ENCODE results near the gene RC3H2.
"Not testable (repeated sequence)": the region's sequence is repeated elsewhere in the genome, so short reads cannot be mapped to it uniquely, and the experiment has no call there.

Gene RC3H2

DNA sequence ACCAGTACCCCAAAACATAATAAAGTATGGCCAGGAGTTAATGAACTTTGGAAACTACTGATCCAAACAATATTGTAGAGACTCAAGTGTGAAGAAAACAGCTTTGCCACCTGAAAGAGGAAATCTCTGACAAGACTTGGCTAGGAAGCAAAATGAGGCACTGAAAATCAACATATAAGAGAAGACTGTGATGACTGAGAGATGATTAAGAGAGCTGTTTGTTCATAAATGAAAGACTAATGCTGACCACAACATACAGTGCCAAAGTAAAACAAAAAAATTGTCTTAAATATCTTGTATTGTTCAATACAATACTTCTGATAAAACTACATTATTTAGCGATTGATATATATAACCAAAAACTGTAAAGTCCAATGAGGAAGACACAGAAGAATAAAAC, 7.2 kb downstream of the RC3H2 start:
- DNase-seq (ENCODE audit: low read depth) = no peak
- no peak overlapping the region for H3K4me3 ChIP-seq (ENCODE audit: low read depth, low read length)
- TF ChIP-seq, protein P1, sequence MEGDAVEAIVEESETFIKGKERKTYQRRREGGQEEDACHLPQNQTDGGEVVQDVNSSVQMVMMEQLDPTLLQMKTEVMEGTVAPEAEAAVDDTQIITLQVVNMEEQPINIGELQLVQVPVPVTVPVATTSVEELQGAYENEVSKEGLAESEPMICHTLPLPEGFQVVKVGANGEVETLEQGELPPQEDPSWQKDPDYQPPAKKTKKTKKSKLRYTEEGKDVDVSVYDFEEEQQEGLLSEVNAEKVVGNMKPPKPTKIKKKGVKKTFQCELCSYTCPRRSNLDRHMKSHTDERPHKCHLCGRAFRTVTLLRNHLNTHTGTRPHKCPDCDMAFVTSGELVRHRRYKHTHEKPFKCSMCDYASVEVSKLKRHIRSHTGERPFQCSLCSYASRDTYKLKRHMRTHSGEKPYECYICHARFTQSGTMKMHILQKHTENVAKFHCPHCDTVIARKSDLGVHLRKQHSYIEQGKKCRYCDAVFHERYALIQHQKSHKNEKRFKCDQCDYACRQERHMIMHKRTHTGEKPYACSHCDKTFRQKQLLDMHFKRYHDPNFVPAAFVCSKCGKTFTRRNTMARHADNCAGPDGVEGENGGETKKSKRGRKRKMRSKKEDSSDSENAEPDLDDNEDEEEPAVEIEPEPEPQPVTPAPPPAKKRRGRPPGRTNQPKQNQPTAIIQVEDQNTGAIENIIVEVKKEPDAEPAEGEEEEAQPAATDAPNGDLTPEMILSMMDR (IDR thresholded peaks at IDR 0.05; ENCODE audit: control insufficient read depth, extremely low read depth, insufficient read depth) = no peak

DNA sequence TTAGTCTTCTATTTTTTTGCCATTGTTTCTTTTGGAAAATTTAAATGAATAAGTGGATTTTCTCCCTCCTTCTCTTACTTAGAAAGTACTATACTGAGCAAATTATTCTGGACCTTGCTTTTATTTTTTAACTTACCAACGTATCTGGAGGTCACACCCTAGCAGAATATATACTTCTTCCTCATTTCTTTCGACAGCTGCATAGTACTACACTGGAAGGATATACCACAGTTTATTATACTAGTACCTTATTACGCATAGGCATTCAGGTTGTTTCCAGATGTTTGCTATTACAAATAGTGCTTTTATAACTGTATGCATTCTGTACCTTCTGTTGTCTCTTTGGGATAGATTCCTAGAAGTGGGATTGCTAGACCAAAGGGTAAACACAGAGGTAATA, 16.7 kb downstream of the RC3H2 start:
- TF ChIP-seq, protein P1 (IDR thresholded peaks at IDR 0.05; ENCODE audit: control insufficient read depth, extremely low read depth, insufficient read depth) = no peak
- DNase-seq (ENCODE audit: low read depth) = no peak
- H3K4me3 ChIP-seq (ENCODE audit: low read depth, low read length) = no peak overlapping the region

DNA sequence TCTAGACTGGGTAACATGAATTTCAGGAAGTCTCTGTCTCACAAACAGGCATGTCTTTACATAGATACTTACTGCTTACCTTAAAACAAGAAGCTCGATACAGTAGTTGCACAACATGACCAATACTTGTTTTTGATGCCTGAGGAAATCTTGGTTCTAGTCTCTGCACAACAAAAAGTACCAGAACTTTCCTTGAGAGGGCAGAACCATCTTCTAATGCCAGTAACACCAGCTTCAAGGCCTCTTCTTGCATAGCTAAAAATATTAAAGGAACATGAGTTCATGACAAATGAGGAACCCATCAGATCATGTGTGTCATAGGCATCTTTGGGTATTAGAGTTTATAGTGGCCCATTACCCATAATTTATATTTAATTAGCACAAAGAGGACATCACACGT, 22.0 kb downstream of the RC3H2 start:
- no peak overlapping the region for H3K4me3 ChIP-seq (ENCODE audit: low read depth, low read length)
- DNase-seq (ENCODE audit: low read depth) = no peak
- TF ChIP-seq, protein P1 (IDR thresholded peaks at IDR 0.05; ENCODE audit: control insufficient read depth, extremely low read depth, insufficient read depth) = no peak

DNA sequence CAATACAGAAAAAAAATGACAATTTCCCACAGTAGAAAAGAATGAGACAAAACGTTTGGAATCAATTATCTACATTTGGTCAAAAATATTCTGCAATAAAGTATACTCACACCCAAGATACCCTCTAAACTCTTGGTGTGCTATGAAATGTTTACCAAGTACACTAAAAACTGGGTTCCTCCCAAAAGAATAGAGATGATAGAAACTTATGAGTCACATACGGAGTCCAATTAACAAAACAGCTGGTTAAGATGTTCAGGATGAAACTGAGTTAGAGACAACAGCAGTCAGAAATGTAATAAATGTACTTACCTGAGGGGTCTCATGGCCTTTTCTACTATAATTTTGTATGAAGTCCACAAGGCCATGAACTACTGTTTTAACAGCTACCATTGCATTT, 25.7 kb downstream of the RC3H2 start:
- TF ChIP-seq, protein P1 (IDR thresholded peaks at IDR 0.05; ENCODE audit: control insufficient read depth, extremely low read depth, insufficient read depth) = no peak
- DNase-seq (ENCODE audit: low read depth) = no peak
- H3K4me3 ChIP-seq (ENCODE audit: low read depth, low read length) = no peak overlapping the region

DNA sequence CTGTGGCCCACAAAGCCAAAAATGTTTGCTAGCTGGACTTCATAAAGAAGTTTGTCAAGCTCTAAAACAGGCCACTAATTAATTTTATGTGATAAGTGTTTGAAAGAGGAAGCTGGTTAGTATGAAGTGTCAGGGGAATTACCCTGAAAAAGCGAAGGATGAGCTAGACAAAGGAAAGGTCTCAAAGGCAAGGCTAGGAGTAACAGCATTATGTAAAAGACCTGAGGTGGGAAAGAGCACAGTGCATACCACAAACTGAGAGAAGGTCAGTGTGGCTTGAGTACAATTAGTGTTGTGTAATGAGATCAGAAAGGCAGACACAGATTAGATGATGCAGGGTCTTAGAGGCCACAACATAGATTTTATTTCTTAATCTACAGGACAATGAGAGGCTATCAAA, 29.6 kb downstream of the RC3H2 start:
- TF ChIP-seq, protein P1 (IDR thresholded peaks at IDR 0.05; ENCODE audit: control insufficient read depth, extremely low read depth, insufficient read depth) = no peak
- H3K4me3 ChIP-seq (ENCODE audit: low read depth, low read length) = no peak overlapping the region
- no peak for DNase-seq (ENCODE audit: low read depth)

DNA sequence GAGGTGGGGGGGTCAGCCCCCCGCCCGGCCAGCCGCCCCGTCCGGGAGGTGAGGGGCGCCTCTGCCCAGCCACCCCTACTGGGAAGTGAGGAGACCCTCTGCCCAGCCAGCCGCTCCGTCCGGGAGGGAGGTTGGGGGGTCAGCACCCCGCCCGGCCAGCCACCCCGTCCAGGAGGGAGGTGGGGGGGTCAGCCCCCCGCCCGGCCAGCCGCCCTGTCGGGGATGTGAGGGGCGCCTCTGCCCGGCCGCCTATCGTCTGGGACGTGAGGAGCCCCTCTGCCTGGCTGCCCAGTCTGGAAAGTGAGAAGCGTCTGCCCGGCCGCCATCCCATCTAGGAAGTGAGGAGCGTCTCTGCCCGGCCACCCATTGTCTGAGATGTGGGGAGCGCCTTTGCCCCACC, 37.9 kb downstream of the RC3H2 start:
- not testable (repeated sequence) for H3K4me3 ChIP-seq (ENCODE audit: low read depth, low read length); DNase-seq (ENCODE audit: low read depth)

DNA sequence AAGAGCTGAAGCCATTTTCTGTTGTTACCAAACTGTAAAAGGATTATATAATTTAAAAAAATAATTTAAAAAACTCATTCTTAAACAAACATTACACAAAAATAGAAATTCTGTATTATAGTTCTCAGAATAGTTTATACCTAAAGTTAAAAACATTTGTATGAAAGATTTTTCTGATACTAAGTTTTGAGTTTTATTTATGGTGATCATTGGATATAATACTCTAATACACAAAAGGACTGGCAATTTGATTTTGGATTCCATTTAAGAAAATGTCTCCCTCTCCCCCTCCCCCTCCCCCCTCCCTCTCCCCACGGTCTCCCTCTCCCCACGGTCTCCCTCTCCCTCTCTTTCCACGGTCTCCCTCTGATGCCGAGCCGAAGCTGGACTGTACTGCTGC, 39.1 kb downstream of the RC3H2 start:
- no peak overlapping the region for H3K4me3 ChIP-seq (ENCODE audit: low read depth, low read length)
- TF ChIP-seq, protein P1 (IDR thresholded peaks at IDR 0.05; ENCODE audit: control insufficient read depth, extremely low read depth, insufficient read depth) = no peak
- DNase-seq (ENCODE audit: low read depth) = no peak

DNA sequence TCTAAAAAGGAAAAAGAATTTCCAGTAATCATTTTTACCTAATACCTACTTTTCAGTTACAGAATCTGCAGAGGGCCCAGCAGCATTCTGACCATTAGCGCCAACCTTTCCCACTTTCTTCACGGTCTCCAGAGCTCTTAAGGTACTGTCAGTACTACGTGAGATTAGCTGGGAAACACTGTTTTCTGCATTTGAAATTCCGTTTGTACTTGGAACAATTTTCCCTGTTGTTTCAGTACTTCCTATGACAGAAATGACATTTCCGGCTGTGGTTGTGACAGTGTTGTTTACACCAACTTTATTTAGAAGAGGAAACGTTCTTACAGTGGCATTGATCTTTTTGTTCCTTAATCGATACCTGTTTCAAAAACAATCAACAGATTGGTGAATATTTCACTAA, 39.9 kb downstream of the RC3H2 start:
- TF ChIP-seq, protein P1 (IDR thresholded peaks at IDR 0.05; ENCODE audit: control insufficient read depth, extremely low read depth, insufficient read depth) = no peak
- no peak for DNase-seq (ENCODE audit: low read depth)
- no peak overlapping the region for H3K4me3 ChIP-seq (ENCODE audit: low read depth, low read length)

All from LNCaP clone FGC (cell line).